GM13977 (cell line): Measurements from ENCODE around the gene NDUFA11.

ENCODE experiments used
- DNase-seq: peaks from one replicate; pipeline ENCODE4 v3.0.0; 2012; ENCODE audit warnings: low spot score
- CTCF ChIP-seq: IDR thresholded peaks from 2 replicates; pipeline ENCODE4 v1.5.1; 2012; ENCODE audit warnings: mild to moderate bottlenecking, control low read depth; ENCODE audit not compliant: insufficient read depth; ENCODE audit errors: extremely low read depth, missing control alignments
- in situ Hi-C: fragments of 300-500 bp; cut with MboI; formaldehyde crosslinking; loops from one replicate; pipeline ENCODE4 v1.12.0; 2022; ENCODE audit warnings: low sequenced_read_pairs, low pct_unique_long_range_greater_than_20kb, mixed read lengths, inconsistent platforms; ENCODE audit not compliant: unreplicated experiment

Gene NDUFA11

GRCh38 chr19:5948752-5949564 lies 45.4 kb upstream of the NDUFA11 start:
- no peak for DNase-seq
- no peak for TF ChIP-seq CTCF
- in situ Hi-C loops, result no loop called here

GRCh38 chr19:5947435-5947834 lies 43.8 kb upstream of the NDUFA11 start:
- no peak for TF ChIP-seq CTCF
- in situ Hi-C loops, result no loop called here
- no peak for DNase-seq

GRCh38 chr19:5943623-5944022 lies 40.0 kb upstream of the NDUFA11 start:
- in situ Hi-C loops, result no loop called here
- TF ChIP-seq CTCF, result no peak

GRCh38 chr19:5943045-5943444 lies 39.5 kb upstream of the NDUFA11 start:
- no peak for DNase-seq
- TF ChIP-seq CTCF, result no peak
- in situ Hi-C loops, result no loop called here

More at GRCh38 chr19:5943623-5944022, 40.0 kb upstream of the NDUFA11 start:
- DNase-seq, result no peak

GRCh38 chr19:5941673-5942072 lies 38.1 kb upstream of the NDUFA11 start:
- TF ChIP-seq CTCF, result no peak
- DNase-seq, result no peak
- in situ Hi-C loops, result no loop called here

GRCh38 chr19:5940260-5941208 lies 36.9 kb upstream of the NDUFA11 start:
- in situ Hi-C loops, result no loop called here
- TF ChIP-seq CTCF, result no peak
- no peak for DNase-seq
